HEK293 (cell line): Measurements from ENCODE around the gene KRTAP10-12.

Experiments used
- CTCF ChIA-PET: fragments of 350-600 bp; formaldehyde crosslinking; extraction: SDS; loops from one replicate; lab custom pipeline; 2021; ENCODE audit warnings: antibody characterized with exemption; lab: Yijun Ruan, JAX
- POLR2A ChIA-PET: fragments of 300-600 bp; formaldehyde crosslinking; extraction: SDS; loops from one replicate; lab custom pipeline; 2020; ENCODE audit warnings: antibody characterized with exemption, inconsistent platforms; lab: Yijun Ruan, JAX
- H3K27ac ChIP-seq: fragments of 200-500 bp; sonication (Bioruptor generic); 2 replicates; pipeline ENCODE4 v1.5.1; 2014; ENCODE audit warnings: low read depth, low read length, control low read depth, inconsistent platforms; ENCODE audit errors: extremely low read depth
- H3K36me3 ChIP-seq, 2 experiments: fragments of 200-500 bp in 1 of 2; sonication (Bioruptor generic) in 1 of 2; 1 replicate in 1 of 2; 2 replicates in 1 of 2; pipeline ENCODE4 v1.5.1; 2014 to 2017; ENCODE audit warnings: inconsistent platforms in 2 of 2, low read length in 2 of 2; ENCODE audit not compliant: control insufficient read depth in 2 of 2, insufficient read depth in 1 of 2
- H3K4me1 ChIP-seq: fragments of 200-500 bp; sonication (Bioruptor generic); 2 replicates; pipeline ENCODE4 v1.5.1; 2014; ENCODE audit warnings: mild to moderate bottlenecking, low read length, inconsistent platforms; ENCODE audit not compliant: control insufficient read depth, insufficient read depth
- H3K4me3 ChIP-seq: 2 replicates; pipeline ENCODE4 v1.5.1; 2011; ENCODE audit warnings: low read depth, mild to moderate bottlenecking, control low read depth, low read length, moderate library complexity
- H3K9me3 ChIP-seq: fragments of 200-500 bp; sonication (Bioruptor generic); 2 replicates; pipeline ENCODE4 v1.5.1; 2014; ENCODE audit warnings: low read depth, low read length, inconsistent platforms; ENCODE audit not compliant: control insufficient read depth, insufficient read depth
- KLF1 ChIP-seq: fragments of 450-650 bp; formaldehyde crosslinking; IDR thresholded peaks from 2 replicates; pipeline ENCODE4 v1.5.1; 2016; ENCODE audit warnings: missing biosample characterization, missing genetic modification characterization
- KLF7 ChIP-seq: fragments of 450-650 bp; formaldehyde crosslinking; IDR thresholded peaks from 2 replicates; pipeline ENCODE4 v1.5.1; 2016; ENCODE audit warnings: missing biosample characterization, missing genetic modification characterization, borderline replicate concordance
- KLF9 ChIP-seq: fragments of 450-650 bp; formaldehyde crosslinking; IDR thresholded peaks from 2 replicates; pipeline ENCODE4 v1.5.1; 2016; ENCODE audit warnings: missing biosample characterization, missing genetic modification characterization, low read depth
- SCRT2 ChIP-seq: fragments of 450-650 bp; formaldehyde crosslinking; IDR thresholded peaks from 2 replicates; pipeline ENCODE4 v1.5.1; 2016; ENCODE audit warnings: missing biosample characterization, missing genetic modification characterization
- WT1 ChIP-seq: fragments of 450-650 bp; formaldehyde crosslinking; IDR thresholded peaks from 2 replicates; pipeline ENCODE4 v1.5.1; 2016; ENCODE audit warnings: missing biosample characterization, missing genetic modification characterization
- ZNF202 ChIP-seq: fragments of 450-650 bp; formaldehyde crosslinking; IDR thresholded peaks from 2 replicates; pipeline ENCODE4 v1.5.1; 2016; ENCODE audit warnings: missing biosample characterization, missing genetic modification characterization, borderline replicate concordance
- ZNF292 ChIP-seq: fragments of 450-650 bp; formaldehyde crosslinking; IDR thresholded peaks from 2 replicates; pipeline ENCODE4 v1.5.1; 2016; ENCODE audit warnings: low read depth, missing biosample characterization, missing genetic modification characterization, borderline replicate concordance
- ZNF311 ChIP-seq: fragments of 450-650 bp; formaldehyde crosslinking; IDR thresholded peaks from 2 replicates; pipeline ENCODE4 v1.5.1; 2017; ENCODE audit warnings: missing biosample characterization, missing genetic modification characterization, borderline replicate concordance
- ZNF404 ChIP-seq: fragments of 450-650 bp; formaldehyde crosslinking; IDR thresholded peaks from 2 replicates; pipeline ENCODE4 v1.5.1; 2017; ENCODE audit warnings: missing biosample characterization, missing genetic modification characterization
- ZNF555 ChIP-seq: fragments of 450-650 bp; formaldehyde crosslinking; conservative IDR thresholded peaks from 2 replicates; pipeline ENCODE4 v1.5.1; 2017; ENCODE audit warnings: missing biosample characterization, mild to moderate bottlenecking, missing genetic modification characterization, inconsistent platforms
- ZNF654 ChIP-seq: fragments of 450-650 bp; formaldehyde crosslinking; IDR thresholded peaks from 2 replicates; pipeline ENCODE4 v1.5.1; 2016; ENCODE audit warnings: low read depth, missing biosample characterization, missing genetic modification characterization
- ZNF707 ChIP-seq: fragments of 450-650 bp; formaldehyde crosslinking; IDR thresholded peaks from 2 replicates; pipeline ENCODE4 v1.5.1; 2016; ENCODE audit warnings: missing biosample characterization, missing genetic modification characterization
- ZNF776 ChIP-seq: fragments of 450-650 bp; formaldehyde crosslinking; IDR thresholded peaks from 2 replicates; pipeline ENCODE4 v1.5.0; 2017; ENCODE audit warnings: missing biosample characterization, missing genetic modification characterization, borderline replicate concordance
- ZNF785 ChIP-seq: fragments of 450-650 bp; formaldehyde crosslinking; IDR thresholded peaks from 2 replicates; pipeline ENCODE4 v1.5.1; 2016; ENCODE audit warnings: missing biosample characterization, missing genetic modification characterization
- TF ChIP-seq, protein P1 (sequence below): sonication (generic); formaldehyde crosslinking; IDR thresholded peaks from 2 replicates; pipeline ENCODE4 v1.8.1; 2022; ENCODE audit warnings: mild to moderate bottlenecking, moderate library complexity, missing genetic modification reagents
- TF ChIP-seq, protein P2 (sequence below): fragments of 450-650 bp; formaldehyde crosslinking; IDR thresholded peaks from 2 replicates; pipeline ENCODE4 v1.5.1; 2017; ENCODE audit warnings: missing biosample characterization, mild to moderate bottlenecking, missing genetic modification characterization, moderate library complexity
- TF ChIP-seq, protein P3 (sequence below): IDR thresholded peaks from 2 replicates; pipeline ENCODE4 v1.6.1; 2011; ENCODE audit warnings: mild to moderate bottlenecking, low read depth, low read length, borderline replicate concordance
- TF ChIP-seq, protein P4 (sequence below): fragments of 450-650 bp; formaldehyde crosslinking; IDR thresholded peaks from 2 replicates; pipeline ENCODE4 v1.5.1; 2016; ENCODE audit warnings: missing biosample characterization, missing genetic modification characterization

The KRTAP10-12 gene

DNA sequence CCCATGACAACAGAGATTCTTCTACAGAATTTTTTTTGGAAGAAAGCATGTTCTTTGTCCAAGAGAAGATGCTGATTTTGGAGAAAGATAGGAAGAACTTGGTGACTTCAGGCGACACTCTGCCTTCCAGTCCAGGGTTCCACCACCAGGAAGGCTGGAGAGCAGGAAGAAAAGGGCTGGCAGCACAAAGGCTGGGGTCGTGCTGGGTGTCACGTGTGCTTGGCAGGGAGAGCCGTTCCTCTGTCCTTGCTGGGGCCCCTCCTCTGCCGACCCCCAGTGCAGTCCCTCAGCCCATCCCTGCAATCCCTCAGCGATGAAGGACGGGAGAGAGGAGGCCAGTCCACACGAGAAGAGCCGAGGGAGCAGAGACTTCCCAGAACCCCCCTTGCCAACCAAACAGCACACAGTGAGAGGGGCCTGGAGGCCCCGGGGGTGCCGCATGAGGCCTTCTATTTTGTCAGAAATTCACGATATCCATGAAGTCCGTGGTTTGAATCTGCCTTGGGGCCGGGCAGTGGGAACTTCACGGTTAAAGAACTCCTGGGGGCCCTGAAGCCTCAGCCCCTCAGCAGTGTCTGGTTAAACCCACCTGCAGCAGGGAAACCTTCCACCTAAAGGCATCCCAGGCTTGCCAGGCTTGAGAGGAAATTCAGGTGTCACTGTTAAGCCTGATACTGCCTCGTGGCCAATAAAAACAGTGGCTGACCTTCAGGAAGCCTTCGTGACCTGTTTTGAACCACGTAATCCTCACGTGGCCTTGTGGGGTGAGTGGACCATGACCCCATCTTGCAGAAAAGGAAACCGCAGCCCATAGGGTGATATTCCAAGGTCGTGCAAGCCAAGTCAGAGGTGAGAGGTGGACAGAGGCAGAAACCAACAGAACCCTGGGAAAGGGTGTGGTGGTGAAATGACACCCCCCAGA, 3.4 kb downstream of the KRTAP10-12 start:
- H3K36me3 ChIP-seq: no peaks in the 10 kb centered on the region
- H3K27ac ChIP-seq: no peak overlapping the region
- H3K9me3 ChIP-seq: no peaks in the 10 kb centered on the region
- no peak overlapping the region for H3K4me3 ChIP-seq
- CTCF ChIA-PET: interaction anchor here (0.6 kb wide), 1 partner anchor 177 kb away, joined by 4 read pairs; no protein-coding TSS in a partner anchor
- H3K4me1 ChIP-seq: no peaks in the 10 kb centered on the region
- POLR2A ChIA-PET: no interaction called here
- no peak for TF ChIP-seq ZNF311 (tag by site-specific recombination)
- no peak for TF ChIP-seq ZNF654 (tag by site-specific recombination)
- TF ChIP-seq, protein P1, sequence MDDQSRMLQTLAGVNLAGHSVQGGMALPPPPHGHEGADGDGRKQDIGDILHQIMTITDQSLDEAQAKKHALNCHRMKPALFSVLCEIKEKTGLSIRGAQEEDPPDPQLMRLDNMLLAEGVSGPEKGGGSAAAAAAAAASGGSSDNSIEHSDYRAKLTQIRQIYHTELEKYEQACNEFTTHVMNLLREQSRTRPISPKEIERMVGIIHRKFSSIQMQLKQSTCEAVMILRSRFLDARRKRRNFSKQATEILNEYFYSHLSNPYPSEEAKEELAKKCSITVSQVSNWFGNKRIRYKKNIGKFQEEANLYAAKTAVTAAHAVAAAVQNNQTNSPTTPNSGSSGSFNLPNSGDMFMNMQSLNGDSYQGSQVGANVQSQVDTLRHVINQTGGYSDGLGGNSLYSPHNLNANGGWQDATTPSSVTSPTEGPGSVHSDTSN (CRISPR knock-in tag): no peak
- TF ChIP-seq, protein P2, sequence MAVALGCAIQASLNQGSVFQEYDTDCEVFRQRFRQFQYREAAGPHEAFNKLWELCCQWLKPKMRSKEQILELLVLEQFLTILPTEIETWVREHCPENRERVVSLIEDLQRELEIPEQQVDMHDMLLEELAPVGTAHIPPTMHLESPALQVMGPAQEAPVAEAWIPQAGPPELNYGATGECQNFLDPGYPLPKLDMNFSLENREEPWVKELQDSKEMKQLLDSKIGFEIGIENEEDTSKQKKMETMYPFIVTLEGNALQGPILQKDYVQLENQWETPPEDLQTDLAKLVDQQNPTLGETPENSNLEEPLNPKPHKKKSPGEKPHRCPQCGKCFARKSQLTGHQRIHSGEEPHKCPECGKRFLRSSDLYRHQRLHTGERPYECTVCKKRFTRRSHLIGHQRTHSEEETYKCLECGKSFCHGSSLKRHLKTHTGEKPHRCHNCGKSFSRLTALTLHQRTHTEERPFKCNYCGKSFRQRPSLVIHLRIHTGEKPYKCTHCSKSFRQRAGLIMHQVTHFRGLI (tag by site-specific recombination): no peak
- TF ChIP-seq ZNF555 (tag by site-specific recombination): no peak
- no peak for TF ChIP-seq ZNF785 (tag by site-specific recombination)
- TF ChIP-seq ZNF292 (tag by site-specific recombination): no peak
- TF ChIP-seq KLF1 (tag by site-specific recombination): no peak
- TF ChIP-seq ZNF202: no peak
- TF ChIP-seq WT1 (tag by site-specific recombination): no peak
- no peak for TF ChIP-seq ZNF404 (tag by site-specific recombination)
- no peak for TF ChIP-seq ZNF707 (tag by site-specific recombination)

DNA sequence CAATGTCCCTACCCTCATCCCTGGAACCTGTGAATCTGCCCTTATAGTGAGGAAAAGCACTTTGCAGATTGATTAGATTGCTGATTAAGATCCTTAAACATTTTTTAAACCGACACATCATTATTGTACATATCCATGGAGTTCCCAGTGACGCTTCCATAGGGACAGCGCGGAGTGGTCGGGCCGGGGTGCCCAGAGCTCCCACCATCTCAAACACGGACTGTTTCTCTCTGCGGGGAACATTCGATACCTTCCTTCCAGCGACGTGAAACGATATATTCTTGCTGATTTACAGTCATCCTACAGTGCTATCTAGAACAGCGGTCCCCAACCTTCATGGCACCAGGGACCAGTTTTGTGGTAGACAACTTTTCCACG, 4.0 kb downstream of the KRTAP10-12 start:
- Histone ChIP-seq H3K4me3 (no peak overlapping the region), H3K36me3 (no peaks in the 10 kb centered on the region), H3K4me1 (no peaks in the 10 kb centered on the region), H3K27ac (no peak overlapping the region), H3K9me3 (no peaks in the 10 kb centered on the region)
- POLR2A ChIA-PET: no interaction called here
- TF ChIP-seq SCRT2 (tag by site-specific recombination) (no peak), ZNF776 (tag by site-specific recombination) (no peak), KLF9 (tag by site-specific recombination) (no peak)
- TF ChIP-seq, protein P3, sequence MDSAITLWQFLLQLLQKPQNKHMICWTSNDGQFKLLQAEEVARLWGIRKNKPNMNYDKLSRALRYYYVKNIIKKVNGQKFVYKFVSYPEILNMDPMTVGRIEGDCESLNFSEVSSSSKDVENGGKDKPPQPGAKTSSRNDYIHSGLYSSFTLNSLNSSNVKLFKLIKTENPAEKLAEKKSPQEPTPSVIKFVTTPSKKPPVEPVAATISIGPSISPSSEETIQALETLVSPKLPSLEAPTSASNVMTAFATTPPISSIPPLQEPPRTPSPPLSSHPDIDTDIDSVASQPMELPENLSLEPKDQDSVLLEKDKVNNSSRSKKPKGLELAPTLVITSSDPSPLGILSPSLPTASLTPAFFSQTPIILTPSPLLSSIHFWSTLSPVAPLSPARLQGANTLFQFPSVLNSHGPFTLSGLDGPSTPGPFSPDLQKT: no peak
- CTCF ChIA-PET: interaction anchor here (0.7 kb wide), 1 partner anchor 10 kb away, joined by 3 read pairs; the partner anchor contains the start of gene TSPEAR

DNA sequence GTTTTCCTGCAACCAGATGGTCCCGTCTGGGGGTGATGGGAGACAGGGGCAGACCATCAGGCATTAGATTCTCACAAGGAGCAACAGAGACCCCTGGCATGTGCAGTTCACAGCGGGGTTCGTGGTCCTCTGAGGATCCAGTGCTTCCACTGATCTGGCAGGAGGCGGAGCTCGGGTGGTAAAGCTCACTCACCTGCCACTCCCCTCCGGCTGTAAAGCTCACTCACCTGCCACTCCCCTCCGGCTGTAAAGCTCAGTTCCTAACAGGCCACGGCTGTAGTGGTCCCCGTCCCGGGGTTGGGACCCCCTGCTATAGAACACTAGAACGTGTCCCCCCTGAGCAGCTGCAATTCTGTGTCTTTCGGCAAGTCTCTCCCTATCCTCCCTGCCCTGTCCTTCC, 4.6 kb downstream of the KRTAP10-12 start:
- 0 out of 2 replicates have a peak, but pooled peaks have one; percentile 17 for TF ChIP-seq KLF1 (tag by site-specific recombination)
- TF ChIP-seq KLF7 (tag by site-specific recombination): no peak
- TF ChIP-seq, protein P4, sequence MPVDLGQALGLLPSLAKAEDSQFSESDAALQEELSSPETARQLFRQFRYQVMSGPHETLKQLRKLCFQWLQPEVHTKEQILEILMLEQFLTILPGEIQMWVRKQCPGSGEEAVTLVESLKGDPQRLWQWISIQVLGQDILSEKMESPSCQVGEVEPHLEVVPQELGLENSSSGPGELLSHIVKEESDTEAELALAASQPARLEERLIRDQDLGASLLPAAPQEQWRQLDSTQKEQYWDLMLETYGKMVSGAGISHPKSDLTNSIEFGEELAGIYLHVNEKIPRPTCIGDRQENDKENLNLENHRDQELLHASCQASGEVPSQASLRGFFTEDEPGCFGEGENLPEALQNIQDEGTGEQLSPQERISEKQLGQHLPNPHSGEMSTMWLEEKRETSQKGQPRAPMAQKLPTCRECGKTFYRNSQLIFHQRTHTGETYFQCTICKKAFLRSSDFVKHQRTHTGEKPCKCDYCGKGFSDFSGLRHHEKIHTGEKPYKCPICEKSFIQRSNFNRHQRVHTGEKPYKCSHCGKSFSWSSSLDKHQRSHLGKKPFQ (tag by site-specific recombination): no peak
- H3K4me1 ChIP-seq: no peaks in the 10 kb centered on the region
- no peaks in the 10 kb centered on the region for H3K9me3 ChIP-seq
- no peaks in the 10 kb centered on the region for H3K36me3 ChIP-seq
- no peak overlapping the region for H3K27ac ChIP-seq
- ChIA-PET POLR2A (no interaction called here), CTCF (interaction anchor here (0.7 kb wide), 1 partner anchor 9 kb away, joined by 3 read pairs; the partner anchor contains the start of gene TSPEAR)
- H3K4me3 ChIP-seq: no peak overlapping the region
